GM10248 (cell line): ENCODE data around the gene CHRNA7.

Experiments used
- CTCF ChIA-PET: fragments of 300-600 bp; sonication (Branson Sonifier 250); formaldehyde crosslinking; extraction: SDS; loops from one replicate; lab custom pipeline; 2021; ENCODE audit warnings: antibody characterized with exemption; lab: Yijun Ruan, JAX
- POLR2A ChIA-PET: fragments of 350-650 bp; sonication (Branson Sonifier 250); formaldehyde crosslinking; extraction: SDS; loops from one replicate; lab custom pipeline; 2020; ENCODE audit warnings: antibody characterized with exemption; lab: Yijun Ruan, JAX
- DNase-seq: peaks from one replicate; pipeline ENCODE4 v3.0.0; 2012; ENCODE audit errors: extremely low spot score
- TF ChIP-seq, protein P1 (sequence below): IDR thresholded peaks from 2 replicates; pipeline ENCODE4 v1.5.1; 2012; ENCODE audit warnings: mild to moderate bottlenecking, low read depth; ENCODE audit errors: extremely low read depth, missing control alignments, control extremely low read depth

The CHRNA7 gene

DNA sequence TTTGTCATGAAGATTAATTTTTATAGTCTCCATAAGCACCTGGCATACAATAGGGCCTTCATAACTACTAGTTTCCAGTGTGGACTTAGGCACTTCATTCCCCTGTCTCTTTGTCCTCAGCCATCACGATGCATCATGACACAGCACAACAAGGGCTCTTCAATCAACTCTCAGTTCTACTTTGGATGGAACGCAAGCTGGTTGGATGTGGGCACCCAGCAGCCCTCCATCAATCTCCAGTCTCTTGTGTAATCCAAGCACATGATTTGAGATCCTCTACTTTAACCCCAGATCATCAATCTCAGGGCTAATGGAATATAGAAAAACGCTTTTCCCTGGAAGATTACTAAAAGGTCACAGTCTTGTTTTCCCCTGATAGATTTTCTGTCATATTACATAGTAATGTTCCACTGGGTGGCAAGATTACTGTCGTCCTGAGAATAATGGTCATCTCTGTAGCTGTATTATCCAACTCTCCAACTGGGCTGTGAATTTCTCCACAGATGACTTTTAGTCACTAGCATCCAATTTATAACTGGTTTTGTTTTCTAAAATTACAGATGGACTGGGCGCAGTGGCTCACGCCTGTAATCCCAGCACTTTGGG is 22.9 kb upstream of the CHRNA7 start:
- POLR2A ChIA-PET = no interaction called here
- TF ChIP-seq, protein P1, sequence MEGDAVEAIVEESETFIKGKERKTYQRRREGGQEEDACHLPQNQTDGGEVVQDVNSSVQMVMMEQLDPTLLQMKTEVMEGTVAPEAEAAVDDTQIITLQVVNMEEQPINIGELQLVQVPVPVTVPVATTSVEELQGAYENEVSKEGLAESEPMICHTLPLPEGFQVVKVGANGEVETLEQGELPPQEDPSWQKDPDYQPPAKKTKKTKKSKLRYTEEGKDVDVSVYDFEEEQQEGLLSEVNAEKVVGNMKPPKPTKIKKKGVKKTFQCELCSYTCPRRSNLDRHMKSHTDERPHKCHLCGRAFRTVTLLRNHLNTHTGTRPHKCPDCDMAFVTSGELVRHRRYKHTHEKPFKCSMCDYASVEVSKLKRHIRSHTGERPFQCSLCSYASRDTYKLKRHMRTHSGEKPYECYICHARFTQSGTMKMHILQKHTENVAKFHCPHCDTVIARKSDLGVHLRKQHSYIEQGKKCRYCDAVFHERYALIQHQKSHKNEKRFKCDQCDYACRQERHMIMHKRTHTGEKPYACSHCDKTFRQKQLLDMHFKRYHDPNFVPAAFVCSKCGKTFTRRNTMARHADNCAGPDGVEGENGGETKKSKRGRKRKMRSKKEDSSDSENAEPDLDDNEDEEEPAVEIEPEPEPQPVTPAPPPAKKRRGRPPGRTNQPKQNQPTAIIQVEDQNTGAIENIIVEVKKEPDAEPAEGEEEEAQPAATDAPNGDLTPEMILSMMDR = no peak
- DNase-seq = no peak
- CTCF ChIA-PET = interaction anchor here (1.0 kb wide), 1 partner anchor 30 kb away, joined by 4 read pairs; no protein-coding TSS in a partner anchor

DNA sequence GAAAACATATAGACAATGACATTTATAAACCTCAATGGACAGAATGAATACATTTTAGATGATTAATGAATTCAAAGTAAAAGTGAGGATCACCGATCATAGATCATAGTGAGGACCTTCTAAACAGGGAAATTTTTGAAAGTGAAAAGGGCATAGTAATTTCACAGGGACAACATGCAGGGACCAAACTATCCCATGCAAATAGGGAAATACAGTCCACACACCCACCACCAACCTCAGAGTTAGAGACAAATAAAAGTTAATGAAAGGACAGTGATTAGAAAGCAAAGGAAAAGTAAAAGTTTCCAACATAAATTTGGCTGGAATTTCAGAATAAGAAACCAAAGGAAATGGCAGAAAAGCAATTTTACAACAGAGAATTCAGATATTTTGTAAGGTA is 15.4 kb upstream of the CHRNA7 start:
- POLR2A ChIA-PET = no interaction called here
- TF ChIP-seq, protein P1 = no peak
- CTCF ChIA-PET = no interaction called here
- DNase-seq = no peak

DNA sequence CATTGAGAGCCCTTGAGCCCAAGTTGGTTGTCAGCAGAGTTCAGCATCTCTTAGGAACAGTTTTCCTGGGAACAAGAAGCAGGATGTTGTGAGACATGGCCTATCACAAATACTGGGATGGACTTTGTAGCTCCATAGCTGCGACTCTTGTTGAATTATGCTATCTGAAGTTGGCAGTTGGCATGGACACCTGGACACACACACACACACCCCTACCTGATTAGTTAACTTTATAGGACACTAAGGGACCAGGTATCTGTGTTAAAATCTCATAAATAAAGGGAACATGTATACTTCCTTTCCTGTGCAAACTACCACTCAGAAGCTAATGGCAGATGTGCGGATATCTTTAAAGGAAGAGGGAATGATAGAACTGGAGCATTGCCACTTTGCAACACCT is 10.2 kb upstream of the CHRNA7 start:
- DNase-seq = no peak
- TF ChIP-seq, protein P1 = no peak
- ChIA-PET POLR2A (no interaction called here), CTCF (no interaction called here)

GRCh38 chr15:32028921-32029320 is 1.4 kb upstream of the CHRNA7 start:
- no peak for DNase-seq
- TF ChIP-seq, protein P1 = no peak
- POLR2A ChIA-PET = no interaction called here
- CTCF ChIA-PET = no interaction called here

- ChIA-PET POLR2A (no interaction called here), CTCF (no interaction called here)
Observed at GRCh38 chr15:32029409-32029861, 880 bp upstream of the CHRNA7 start.

DNA sequence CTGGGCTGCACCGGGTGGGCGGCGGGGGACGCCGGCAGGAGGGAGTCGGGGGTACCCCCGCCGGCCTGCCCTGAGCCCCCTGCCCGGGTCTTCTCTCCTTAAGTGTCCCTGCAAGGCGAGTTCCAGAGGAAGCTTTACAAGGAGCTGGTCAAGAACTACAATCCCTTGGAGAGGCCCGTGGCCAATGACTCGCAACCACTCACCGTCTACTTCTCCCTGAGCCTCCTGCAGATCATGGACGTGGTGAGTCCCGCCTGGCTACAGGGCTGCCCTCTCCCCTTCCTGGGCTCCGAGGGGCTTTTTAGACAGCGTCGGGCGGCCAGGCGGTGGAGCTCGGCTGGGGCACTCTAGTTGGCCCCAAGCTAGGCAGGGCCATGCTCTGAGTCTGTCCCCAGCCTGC is 480 bp downstream of the CHRNA7 start:
- POLR2A ChIA-PET = no interaction called here
- TF ChIP-seq, protein P1 = no peak
- peak; percentile 15 for DNase-seq
- CTCF ChIA-PET = no interaction called here

More at GRCh38 chr15:32029409-32029861, 880 bp upstream of the CHRNA7 start:
- DNase-seq = no peak
- TF ChIP-seq, protein P1 = no peak
